ENCODE results near the gene P2RY10. TPM values are rescaled to one million over a fixed set of nuclear protein-coding genes. Genes with fewer than 3 reads are reported as not detected.

The P2RY10 gene
- total RNA-seq, 1 experiment from 2014 or later = not detected

GRCh38 chrX:78979789-78980464 is 34.7 kb downstream of the P2RY10 start:
- intact Hi-C loops (cut with micrococcal nuclease) = no loop called here
- no peaks in the 10 kb centered on the region for H4K20me1 ChIP-seq (ENCODE audit: insufficient read depth)
- H3K4me1 ChIP-seq (ENCODE audit: control insufficient read depth in 1 of 2, insufficient read depth in 2 of 2, low read length in 2 of 2) = no peaks in the 10 kb centered on the region
- CTCF ChIA-PET = no interaction called here
- H3K9me3 ChIP-seq (ENCODE audit: control insufficient read depth in 1 of 2, insufficient read depth in 1 of 2, low read depth in 1 of 2, low read length in 2 of 2) = no peaks in the 10 kb centered on the region
- ATAC-seq (no peak), DNase-seq (ENCODE audit: low read depth, low spot score) (no peak)
- H3K4me2 ChIP-seq (ENCODE audit: low read length) = no peak overlapping the region
- no peaks in the 10 kb centered on the region for H3K27me3 ChIP-seq (ENCODE audit: insufficient read depth, low read length)
- no peak overlapping the region for H3K27ac ChIP-seq (ENCODE audit: low read depth, low read length)
- BruUV-seq (replicated peaks) = no TSS peak
- TF ChIP-seq CBX3 (IDR thresholded peaks at IDR 0.05; ENCODE audit: low read depth) (no peak), SP1 (IDR thresholded peaks at IDR 0.05; ENCODE audit: low read depth) (no peak), TCF7L2 (IDR thresholded peaks at IDR 0.05; ENCODE audit: borderline replicate concordance, extremely low read depth, insufficient read depth, insufficient read length) (no peak), ZFX (IDR thresholded peaks at IDR 0.05) (no peak), RAD21 (IDR thresholded peaks at IDR 0.05; ENCODE audit: low read depth) (no peak), EGR1 (IDR thresholded peaks at IDR 0.05; ENCODE audit: low read depth) (no peak), ZBTB33 (IDR thresholded peaks at IDR 0.05; ENCODE audit: extremely low read depth, insufficient replicate concordance, low read length) (no peak), ZNF274 (IDR thresholded peaks at IDR 0.05; ENCODE audit: low read depth, low read length) (no peak), EZH2phosphoT487 (IDR thresholded peaks at IDR 0.05; ENCODE audit: borderline replicate concordance) (no peak), FOSL1 (IDR thresholded peaks at IDR 0.05; ENCODE audit: low read depth) (no peak), ELF1 (IDR thresholded peaks at IDR 0.05; ENCODE audit: borderline replicate concordance, low read depth) (no peak), MAX (IDR thresholded peaks at IDR 0.05) (no peak), POLR2AphosphoS5 (IDR thresholded peaks at IDR 0.05; ENCODE audit: low read depth, low read length) (no peak), JUND (IDR thresholded peaks at IDR 0.05) (no peak), CEBPB (IDR thresholded peaks at IDR 0.05; ENCODE audit: low read depth) (no peak), ATF3 (IDR thresholded peaks at IDR 0.05) (no peak), SRF (IDR thresholded peaks at IDR 0.05; ENCODE audit: low read depth) (no peak), YY1 (IDR thresholded peaks at IDR 0.05; ENCODE audit: extremely low read depth, insufficient replicate concordance, low read depth, low read length) (no peak), REST (IDR thresholded peaks at IDR 0.05; ENCODE audit: low read depth) (no peak), EZH2 (IDR thresholded peaks at IDR 0.05) (no peak)
- no peak overlapping the region for H3K4me3 ChIP-seq (replicated peaks in 1 of 2; ENCODE audit: low read depth in 1 of 2, low read length in 2 of 2)
- POLR2A ChIA-PET = no interaction called here
- H3K9me2 ChIP-seq (ENCODE audit: insufficient read depth) = no peaks in the 10 kb centered on the region
- H3K9ac ChIP-seq (ENCODE audit: low read length) = no peak overlapping the region
- RAD21 ChIA-PET (ENCODE audit: low non-redundant PET in 1 of 2, low total read pairs in 2 of 2, uncharacterized antibody in 2 of 2, unreplicated experiment in 2 of 2) = no interaction called here
- no peak overlapping the region for H2AFZ ChIP-seq (ENCODE audit: low read depth, low read length, poor library complexity, severe bottlenecking)
- H3K36me3 ChIP-seq (ENCODE audit: control insufficient read depth in 1 of 2, insufficient read depth in 2 of 2, low read length in 2 of 2) = no peaks in the 10 kb centered on the region
- no peaks in the 10 kb centered on the region for H3K79me2 ChIP-seq (ENCODE audit: insufficient read depth, low read length)
